ENCODE measurements around the gene TANGO2. TPM values are rescaled to one million over a fixed set of nuclear protein-coding genes. Genes with fewer than 3 reads are reported as not detected.

TANGO2 gene
- total RNA-seq, 2 experiments from 2014 or later: 40.7 to 41.2 TPM

- no peak for DNase-seq
- no peak overlapping the region for H3K4me3 Mint-ChIP-seq
- peaks cover 8% of the 10 kb centered on the region for H3K36me3 Mint-ChIP-seq
- no peaks in the 10 kb centered on the region for H3K9me3 Mint-ChIP-seq
- POLR2A ChIA-PET: interaction anchor here (0.5 to 3.3 kb wide), 3 partner anchors 12 to 1960 kb away, joined by 3 to 20 read pairs (median 8); partner anchors contain the start of gene TANGO2
- peak overlapping the region; percentile 93 for H3K27ac Mint-ChIP-seq
- no peak for ATAC-seq (ENCODE audit: low read depth)
- no peaks in the 10 kb centered on the region for H3K27me3 Mint-ChIP-seq
- peaks cover 25% of the 10 kb centered on the region for H3K4me1 Mint-ChIP-seq
Observed at GRCh38 chr22:20112623-20113511, 92.0 kb downstream of the TANGO2 start.

- DNase-seq (no peak), ATAC-seq (ENCODE audit: low read depth) (no peak)
- POLR2A ChIA-PET: no interaction called here
- H3K36me3 Mint-ChIP-seq: peaks cover 11% of the 10 kb centered on the region
- no peaks in the 10 kb centered on the region for H3K9me3 Mint-ChIP-seq
- H3K27ac Mint-ChIP-seq: peak overlapping the region; percentile 62
- H3K4me3 Mint-ChIP-seq: no peak overlapping the region
- H3K4me1 Mint-ChIP-seq: peaks cover 28% of the 10 kb centered on the region
- H3K27me3 Mint-ChIP-seq: no peaks in the 10 kb centered on the region
Observed at GRCh38 chr22:20113551-20114310, 92.8 kb downstream of the TANGO2 start.

GRCh38 chr22:20114506-20115475, 93.9 kb downstream of the TANGO2 start:
- Mint-ChIP-seq H3K27ac (peak overlapping the region; percentile 75), H3K36me3 (peaks cover 18% of the 10 kb centered on the region), H3K4me1 (peaks cover 35% of the 10 kb centered on the region), H3K27me3 (no peaks in the 10 kb centered on the region), H3K4me3 (peak overlapping the region; percentile 67), H3K9me3 (no peaks in the 10 kb centered on the region)
- DNase-seq (no peak), ATAC-seq (ENCODE audit: low read depth) (no peak)
- POLR2A ChIA-PET: interaction anchor here (2.7 kb wide), 1 partner anchor 24 kb away, joined by 9 read pairs; no protein-coding TSS in a partner anchor

GRCh38 chr22:20115691-20116375, 94.9 kb downstream of the TANGO2 start, which contains the start of gene RANBP1:
RANBP1 (plus strand) TSS chr22:20116104; CDS start chr22:20116185, 81 bp downstream.
- no peak for DNase-seq
- peaks cover 33% of the 10 kb centered on the region for H3K4me1 Mint-ChIP-seq

GRCh38 chr22:20116376-20116950, 95.6 kb downstream of the TANGO2 start:
- Mint-ChIP-seq H3K36me3 (peaks cover 20% of the 10 kb centered on the region), H3K4me1 (peaks cover 27% of the 10 kb centered on the region), H3K4me3 (peak overlapping the region; percentile 97), H3K27me3 (no peaks in the 10 kb centered on the region), H3K27ac (peak overlapping the region; percentile 98), H3K9me3 (no peaks in the 10 kb centered on the region)
- ATAC-seq (ENCODE audit: low read depth) (no peak), DNase-seq (no peak)
- POLR2A ChIA-PET: interaction anchor here (0.6 to 2.7 kb wide), 13 partner anchors 9 to 392 kb away, joined by 3 to 24 read pairs (median 5); partner anchors contain the start of genes TANGO2 and ZDHHC8

More at GRCh38 chr22:20115691-20116375, 94.9 kb downstream of the TANGO2 start, which contains the start of gene RANBP1:
- POLR2A ChIA-PET: interaction anchor here (0.6 to 2.7 kb wide), 5 partner anchors 10 to 383 kb away, joined by 3 to 24 read pairs (median 5); partner anchors contain the start of gene TANGO2
- peak within 1 kb of the TSS; percentile 98 for H3K27ac Mint-ChIP-seq
- H3K9me3 Mint-ChIP-seq: no peaks in the 10 kb centered on the region
- H3K36me3 Mint-ChIP-seq: peaks cover 20% of the 10 kb centered on the region
- H3K27me3 Mint-ChIP-seq: no peaks in the 10 kb centered on the region
- no peak for ATAC-seq (ENCODE audit: low read depth)
- H3K4me3 Mint-ChIP-seq: peak within 1 kb of the TSS; percentile 97

Small RNA genes lying within 50 kb of the gene (microRNA-seq; reads per million reads assigned to microRNA genes)
- gene MIR185: 2,067 reads per million, percentile 84 among the genes with 10 or more reads in this experiment
- not detected for gene MIR6816

Other genes with a start within 250 kb of the TANGO2 start
- 10 to 100 TPM; 11.9 to 12.7 TPM for gene GNB1L, start 166.2 kb upstream of the TANGO2 start, total RNA-seq
- gene RTL10, start 166.2 kb upstream of the TANGO2 start, total RNA-seq: 10 to 100 TPM; 18.4 to 18.9 TPM
- gene COMT, start 79.3 kb upstream of the TANGO2 start, total RNA-seq: 10 to 100 TPM; 68.6 to 70.0 TPM
- 10 to 100 TPM; 20.7 to 20.8 TPM for gene TXNRD2, start 79.3 kb upstream of the TANGO2 start, total RNA-seq
- gene ARVCF, start 4.3 kb upstream of the TANGO2 start, total RNA-seq: 1 to 10 TPM; 1.5 to 1.6 TPM
- gene DGCR8, start 59.1 kb downstream of the TANGO2 start, total RNA-seq: 10 to 100 TPM; 54.3 to 54.5 TPM
- gene RANBP1, start 95.0 kb downstream of the TANGO2 start, total RNA-seq: 100 to 1,000 TPM; 190 to 203 TPM
- 100 to 1,000 TPM; 107 to 118 TPM for gene TRMT2A, start 96.1 kb downstream of the TANGO2 start, total RNA-seq
- gene ZDHHC8, start 110.7 kb downstream of the TANGO2 start, total RNA-seq: 10 to 100 TPM; 64.1 to 66.9 TPM
- under 1 TPM in 1 of 2 experiments, not detected in 1; 0.51 TPM for gene CCDC188, start 129.9 kb downstream of the TANGO2 start, total RNA-seq
- 1 to 10 TPM; 5.7 to 6.1 TPM for gene RTN4R, start 247.2 kb downstream of the TANGO2 start, total RNA-seq

Data from activated naive CD8-positive, alpha-beta T cell treated with anti-CD3 and anti-CD28 coated beads, Interleukin-2, amount 10 ng/mL, durations not matched to agents 7 days and 5 days (primary cell).